Measurements from ENCODE around the gene FBXO33.

The FBXO33 gene

GRCh38 chr14:39351708-39352107 is 80.5 kb downstream of the FBXO33 start:
- TF ChIP-seq CTCF (IDR thresholded peaks at IDR 0.05; ENCODE audit: insufficient read depth, low read depth, low read length, missing control alignments) = no peak
- H3K4me3 ChIP-seq (ENCODE audit: low read depth, low read length) = no peak overlapping the region
- DNase-seq (ENCODE audit: low read depth) = no peak

GRCh38 chr14:39350866-39351265 is 81.4 kb downstream of the FBXO33 start:
- H3K4me3 ChIP-seq (ENCODE audit: low read depth, low read length) = no peak overlapping the region
- DNase-seq (ENCODE audit: low read depth) = no peak
- TF ChIP-seq CTCF (IDR thresholded peaks at IDR 0.05; ENCODE audit: insufficient read depth, low read depth, low read length, missing control alignments) = no peak
